Kidney (tissue), 14 donors: ENCODE data around the gene CFAP97D1. TPM values are rescaled to one million over a fixed set of nuclear protein-coding genes. Genes with fewer than 3 reads are reported as not detected.

Experiments used
- DNase-seq, 5 donors: peaks; one replicate each; pipeline ENCODE4 v3.0.0-alpha.2; 2013 to 2020
- FAIRE-seq: peaks from 2 replicates; lab custom pipeline; 2012; peaks lifted over from hg19 to GRCh38; lab: Jason Lieb, UNC
- H3K27ac ChIP-seq, 2 donors: one replicate each; pipeline ENCODE4 v1.7.0; 2013; ENCODE audit warnings: low read depth in 2 of 2, low read length in 2 of 2, inconsistent platforms in 1 of 2
- H3K27me3 ChIP-seq: one replicate; pipeline ENCODE4 v1.7.1; 2013; ENCODE audit warnings: low read length, inconsistent platforms; ENCODE audit not compliant: control insufficient read depth, insufficient read depth
- H3K36me3 ChIP-seq, 3 donors: one replicate each; pipeline versions ENCODE4 v1.7.0 to v1.7.1; 2013; ENCODE audit warnings: low read length in 3 of 3, control low read depth in 1 of 3, inconsistent platforms in 1 of 3; ENCODE audit not compliant: insufficient read depth in 3 of 3, control insufficient read depth in 2 of 3
- H3K4me1 ChIP-seq, 3 donors: one replicate each; pipeline versions ENCODE4 v1.7.0 to v1.7.1; 2013; ENCODE audit warnings: low read length in 3 of 3, inconsistent platforms in 1 of 3, low read depth in 1 of 3; ENCODE audit not compliant: control insufficient read depth in 2 of 3, insufficient read depth in 2 of 3
- H3K4me3 ChIP-seq, 3 donors: one replicate each; pipeline versions ENCODE4 v1.7.0 to v1.8.1; 2013; ENCODE audit warnings: low read length in 3 of 3, control low read depth in 1 of 3, inconsistent platforms in 1 of 3
- H3K9ac ChIP-seq, 3 donors: one replicate each; pipeline versions ENCODE4 v1.7.0 to v1.7.1; 2013; ENCODE audit warnings: low read length in 3 of 3, control low read depth in 1 of 3, inconsistent platforms in 1 of 3
- H3K9me3 ChIP-seq, 3 donors: one replicate each; pipeline versions ENCODE4 v1.7.0 to v1.7.1; 2013; ENCODE audit warnings: low read length in 3 of 3, control low read depth in 1 of 3, inconsistent platforms in 1 of 3; ENCODE audit not compliant: control insufficient read depth in 2 of 3, insufficient read depth in 1 of 3
- intact Hi-C: fragments of 100-400 bp; cut with DNase I; formaldehyde crosslinking; loops from one replicate; pipeline ENCODE4 v1.11.1; 2022
- polyA plus RNA-seq: library from polyadenylated mRNA; stranded (reverse); fragments of 350-450 nt; fragmentation: Illumina TruSeq; extraction: RNeasy Lipid Tissue Mini Kit (QIAGEN cat#74804); gene quantifications from one replicate; pipeline ENCODE4 v1.2.3, GENCODE V29; 2014; ENCODE audit warnings: low read depth, low replicate concordance; ENCODE audit not compliant: insufficient read depth
- total RNA-seq: library from RNA; stranded (reverse); fragmentation: NEBNext Ultra II Directional; extraction: Animal tissue kit (Norgen Biotek cat#: 25700); gene quantifications from one replicate; pipeline ENCODE4 v1.2.1, GENCODE V29; 2021
- TF ChIP-seq, protein P1 (sequence below): IDR thresholded peaks from 3 replicates; pipeline ENCODE4 v1.5.1; 2012; ENCODE audit warnings: mild to moderate bottlenecking, moderate library complexity, borderline replicate concordance; ENCODE audit not compliant: insufficient read depth; ENCODE audit errors: extremely low read depth
- donor health status: control.
- donor health status: control.
- donor health status: control.
- donor health status: control.
- donor health status: control.
- donor health status: DM: yes; HTN: yes; CAD: no.
- donor health status: Normal renal cell carcinoma (clear cell type).

Gene CFAP97D1
- total and polyA plus RNA-seq, 2 donors from 2014 or later, result not detected

DNA sequence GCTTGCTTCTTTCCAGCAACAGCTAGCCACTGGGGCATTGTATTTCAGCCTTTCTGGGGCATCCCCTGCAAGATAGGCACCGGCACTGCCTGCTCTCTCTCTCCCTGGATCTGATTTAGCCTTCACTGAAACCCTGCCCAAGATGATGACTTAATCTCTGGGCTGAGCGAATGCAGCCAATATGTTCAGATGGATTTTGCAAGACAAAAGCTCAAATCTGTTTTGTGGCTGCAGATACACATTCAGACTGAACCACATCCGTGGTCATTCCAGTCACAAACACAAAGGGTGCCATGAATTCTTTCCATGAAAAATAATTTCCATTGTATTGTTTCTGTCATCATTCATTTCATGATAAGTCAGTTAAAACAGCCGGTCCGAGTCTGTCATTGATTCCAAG is 45.9 kb upstream of the CFAP97D1 start:
- H3K4me3 ChIP-seq, result no peak overlapping the region
- no peak for FAIRE-seq
- no peaks in the 10 kb centered on the region for H3K4me1 ChIP-seq
- no peak overlapping the region for H3K27ac ChIP-seq
- intact Hi-C loops, result no loop called here
- DNase-seq, result peak in 1 of 5 donors; percentile 10
- no peaks in the 10 kb centered on the region for H3K27me3 ChIP-seq
- no peak overlapping the region for H3K9ac ChIP-seq
- TF ChIP-seq, protein P1, sequence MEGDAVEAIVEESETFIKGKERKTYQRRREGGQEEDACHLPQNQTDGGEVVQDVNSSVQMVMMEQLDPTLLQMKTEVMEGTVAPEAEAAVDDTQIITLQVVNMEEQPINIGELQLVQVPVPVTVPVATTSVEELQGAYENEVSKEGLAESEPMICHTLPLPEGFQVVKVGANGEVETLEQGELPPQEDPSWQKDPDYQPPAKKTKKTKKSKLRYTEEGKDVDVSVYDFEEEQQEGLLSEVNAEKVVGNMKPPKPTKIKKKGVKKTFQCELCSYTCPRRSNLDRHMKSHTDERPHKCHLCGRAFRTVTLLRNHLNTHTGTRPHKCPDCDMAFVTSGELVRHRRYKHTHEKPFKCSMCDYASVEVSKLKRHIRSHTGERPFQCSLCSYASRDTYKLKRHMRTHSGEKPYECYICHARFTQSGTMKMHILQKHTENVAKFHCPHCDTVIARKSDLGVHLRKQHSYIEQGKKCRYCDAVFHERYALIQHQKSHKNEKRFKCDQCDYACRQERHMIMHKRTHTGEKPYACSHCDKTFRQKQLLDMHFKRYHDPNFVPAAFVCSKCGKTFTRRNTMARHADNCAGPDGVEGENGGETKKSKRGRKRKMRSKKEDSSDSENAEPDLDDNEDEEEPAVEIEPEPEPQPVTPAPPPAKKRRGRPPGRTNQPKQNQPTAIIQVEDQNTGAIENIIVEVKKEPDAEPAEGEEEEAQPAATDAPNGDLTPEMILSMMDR, result no peak
- H3K36me3 ChIP-seq, result no peaks in the 10 kb centered on the region
- H3K9me3 ChIP-seq, result no peaks in the 10 kb centered on the region

GRCh38 chr17:43736389-43736788 is 43.8 kb upstream of the CFAP97D1 start:
- Histone ChIP-seq H3K27ac (no peak overlapping the region), H3K9me3 (no peaks in the 10 kb centered on the region), H3K36me3 (no peaks in the 10 kb centered on the region), H3K9ac (no peak overlapping the region), H3K4me1 (no peaks in the 10 kb centered on the region), H3K4me3 (no peak overlapping the region), H3K27me3 (no peaks in the 10 kb centered on the region)
- intact Hi-C loops, result no loop called here
- FAIRE-seq (no peak), DNase-seq (no peak)
- TF ChIP-seq, protein P1, result no peak

- Histone ChIP-seq H3K36me3 (no peaks in the 10 kb centered on the region), H3K9me3 (no peaks in the 10 kb centered on the region), H3K27ac (no peak overlapping the region), H3K27me3 (no peaks in the 10 kb centered on the region), H3K4me1 (no peaks in the 10 kb centered on the region), H3K9ac (no peak overlapping the region), H3K4me3 (no peak overlapping the region)
- no peak for DNase-seq
- no peak for FAIRE-seq
- intact Hi-C loops, result no loop called here
- TF ChIP-seq, protein P1, result no peak
These were observed 42.5 kb upstream of the CFAP97D1 start for GRCh38 chr17:43737722-43738121.

DNA sequence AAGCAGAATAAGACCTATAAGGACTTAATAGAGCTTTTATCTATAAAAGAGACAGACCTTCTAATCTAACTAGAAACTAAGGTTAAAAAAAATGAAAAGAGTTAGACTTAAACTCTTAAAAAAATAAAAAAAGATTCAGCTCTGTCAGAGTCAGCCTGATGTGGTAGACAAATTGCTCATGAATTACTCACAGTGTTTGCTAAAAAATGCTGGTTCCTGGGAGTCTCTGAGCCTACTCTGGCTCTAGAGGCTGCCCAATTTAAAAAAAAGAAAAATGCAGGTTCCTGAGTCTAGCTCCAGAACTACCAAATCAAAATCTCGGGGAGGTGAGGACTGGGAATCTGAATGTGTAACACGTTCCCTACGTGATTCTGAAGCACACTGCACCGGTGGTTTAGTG is 39.7 kb upstream of the CFAP97D1 start:
- no peaks in the 10 kb centered on the region for H3K36me3 ChIP-seq
- H3K9me3 ChIP-seq, result no peaks in the 10 kb centered on the region
- no peaks in the 10 kb centered on the region for H3K4me1 ChIP-seq
- DNase-seq (no peak), FAIRE-seq (no peak)
- no peak overlapping the region for H3K9ac ChIP-seq
- no peak overlapping the region for H3K4me3 ChIP-seq
- intact Hi-C loops, result no loop called here
- H3K27me3 ChIP-seq, result no peaks in the 10 kb centered on the region
- TF ChIP-seq, protein P1, result no peak
- no peak overlapping the region for H3K27ac ChIP-seq
